NCI-H2171 (cell line): ENCODE results near the gene CSRNP3.
A peak's percentile ranks its signal among the peaks of the same experiment; 100 is the strongest.

Source experiments
- DNase-seq: peaks from one replicate; lab custom pipeline; 2025; lab: John Stamatoyannopoulos, UW

The CSRNP3 gene

DNA sequence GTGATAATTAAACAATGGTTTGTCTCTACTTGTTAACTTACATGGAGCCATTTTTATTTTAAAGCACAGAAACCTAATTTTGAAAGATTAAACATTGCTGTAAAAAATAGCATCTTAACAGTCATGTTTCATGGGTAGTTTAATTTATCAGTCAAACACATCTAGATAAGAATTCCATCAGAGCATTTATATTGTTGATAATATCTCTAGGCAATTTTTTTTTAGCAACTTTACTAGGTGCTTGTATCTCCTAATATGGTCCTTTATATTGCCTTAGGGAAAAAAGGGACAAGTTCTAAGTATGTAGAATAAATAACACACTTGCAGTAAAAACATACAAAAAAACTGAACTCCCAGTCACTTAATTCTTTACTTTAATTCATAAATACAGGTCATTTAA lies 863 bp downstream of the CSRNP3 start:
- no peak for DNase-seq

DNA sequence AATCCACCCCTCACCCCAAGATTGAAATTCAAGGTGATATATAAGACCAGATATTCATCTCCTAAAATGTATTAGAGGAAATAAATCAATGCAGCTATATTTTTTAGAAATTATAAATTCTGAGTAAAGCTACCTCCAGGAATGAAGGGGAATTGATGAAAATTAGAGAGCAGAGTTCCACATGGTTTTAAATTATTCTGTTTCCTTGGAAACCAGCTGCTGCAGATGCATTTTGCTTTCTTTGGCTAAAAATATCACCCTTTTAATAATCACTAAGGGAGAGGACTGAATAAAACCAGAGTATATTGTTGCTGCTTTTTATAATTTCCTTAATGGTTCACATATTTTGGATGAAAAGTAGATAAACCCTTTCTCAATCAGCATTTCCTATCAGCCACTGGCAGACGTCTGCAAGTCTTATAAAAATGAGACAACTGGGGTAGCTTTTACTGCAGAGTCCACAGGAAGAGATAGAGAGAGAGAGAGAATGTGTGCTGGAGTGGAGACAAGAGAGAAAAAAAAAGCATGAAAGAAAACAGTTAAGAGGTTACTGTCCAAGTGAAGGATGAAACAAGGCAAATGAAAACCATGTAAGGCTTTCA lies 2.0 kb downstream of the CSRNP3 start:
- DNase-seq, result no peak

DNA sequence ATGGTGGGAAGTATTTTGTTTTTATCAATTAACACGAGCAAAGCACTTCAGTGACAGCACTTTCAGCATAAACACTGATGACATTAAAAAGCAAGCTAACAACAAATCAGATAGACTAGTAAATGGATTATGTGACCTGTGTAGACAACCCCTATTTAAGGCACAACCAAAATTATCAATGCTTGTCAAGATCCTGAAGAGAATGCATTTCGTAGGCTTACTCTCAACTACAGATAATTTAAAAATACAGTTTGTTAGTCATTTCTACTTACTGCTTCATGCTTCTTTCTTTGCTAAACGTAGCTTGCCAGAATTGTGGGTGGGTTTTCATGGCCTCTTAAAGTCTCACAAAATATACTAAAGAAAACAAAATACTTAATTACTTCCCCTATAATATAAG lies 3.4 kb downstream of the CSRNP3 start:
- DNase-seq, result no peak

DNA sequence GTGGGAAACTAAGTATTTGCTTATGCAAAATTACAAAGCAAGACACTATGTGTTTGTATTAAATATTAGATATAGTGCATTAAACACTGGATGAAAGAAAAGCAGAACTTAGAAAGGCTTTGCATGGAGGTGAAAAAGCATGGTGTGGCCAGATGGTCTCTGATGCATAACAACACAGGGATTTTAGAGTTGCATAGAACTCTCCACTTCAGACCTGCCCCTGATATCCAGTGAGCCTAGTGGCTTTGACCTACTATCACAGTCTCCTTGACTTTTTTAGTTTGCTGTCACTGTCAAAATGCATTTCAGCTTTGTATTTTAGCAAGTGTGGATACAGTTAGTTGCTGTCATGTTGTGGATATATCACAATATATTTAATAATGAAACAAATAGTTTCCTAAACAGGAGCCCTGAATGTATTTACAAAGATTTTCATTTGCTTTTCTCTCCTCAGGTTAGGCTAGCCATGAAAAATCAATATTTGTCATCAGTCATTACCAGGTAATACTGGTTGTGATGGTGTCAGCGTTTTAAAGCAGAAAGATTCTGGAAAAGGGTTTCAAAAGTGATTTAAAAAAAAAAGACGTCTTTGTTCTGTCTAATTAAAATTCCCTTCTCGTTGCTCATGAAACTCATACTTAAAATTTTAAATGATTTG lies 5.2 kb downstream of the CSRNP3 start:
- DNase-seq, result no peak

DNA sequence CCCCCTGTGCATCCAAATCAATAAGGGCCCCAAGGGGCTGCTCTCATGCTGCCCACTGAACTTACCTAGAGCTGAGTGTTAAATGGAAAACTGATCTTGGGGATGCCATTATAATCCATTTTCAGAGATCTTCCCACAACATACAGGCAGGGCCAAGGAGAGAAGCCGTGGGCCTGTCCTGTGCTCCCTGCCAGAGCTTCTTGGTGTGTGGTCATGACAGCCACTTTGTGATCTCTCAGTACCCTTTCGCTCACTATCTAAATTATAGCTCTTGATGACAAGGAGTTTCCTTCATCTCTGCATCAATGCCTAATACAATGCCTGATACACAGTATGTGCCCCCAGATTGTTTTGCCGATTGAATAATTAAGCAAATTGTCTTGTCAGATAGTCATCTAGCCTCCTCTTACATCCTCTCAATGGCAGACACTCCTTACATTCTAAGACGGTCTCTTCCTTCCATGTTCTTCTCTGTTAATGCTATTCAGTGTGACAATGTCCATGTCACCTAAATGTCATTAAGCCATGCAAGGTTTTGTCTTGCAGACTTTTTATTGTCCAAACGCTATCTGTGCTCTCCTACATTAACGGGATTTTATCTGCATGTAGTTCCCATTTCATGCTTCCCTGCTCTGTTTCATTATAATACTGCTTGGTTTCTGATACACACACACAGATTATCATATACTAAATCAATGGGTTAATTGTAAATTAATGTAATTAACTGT lies 5.9 kb downstream of the CSRNP3 start:
- DNase-seq, result no peak

DNA sequence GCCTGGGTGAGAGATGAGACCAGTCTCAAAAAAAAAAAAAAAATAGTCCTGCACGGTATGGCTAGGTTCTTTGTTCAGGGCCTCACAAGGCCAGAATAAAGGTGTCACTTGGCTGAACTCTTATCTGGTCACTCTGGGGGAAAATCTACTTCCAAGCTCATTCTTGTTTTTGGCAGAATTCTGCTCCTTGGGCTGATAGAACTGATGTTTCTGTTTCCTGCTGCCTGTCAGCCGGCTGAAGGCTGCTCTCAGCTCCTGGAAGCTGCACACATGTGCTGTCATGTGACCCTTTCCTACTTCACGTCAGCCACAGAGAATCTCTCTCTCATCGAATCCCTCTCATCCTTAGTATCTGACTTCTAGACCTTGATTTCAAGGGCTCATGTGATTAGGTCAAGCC lies 10.4 kb downstream of the CSRNP3 start:
- no peak for DNase-seq

DNA sequence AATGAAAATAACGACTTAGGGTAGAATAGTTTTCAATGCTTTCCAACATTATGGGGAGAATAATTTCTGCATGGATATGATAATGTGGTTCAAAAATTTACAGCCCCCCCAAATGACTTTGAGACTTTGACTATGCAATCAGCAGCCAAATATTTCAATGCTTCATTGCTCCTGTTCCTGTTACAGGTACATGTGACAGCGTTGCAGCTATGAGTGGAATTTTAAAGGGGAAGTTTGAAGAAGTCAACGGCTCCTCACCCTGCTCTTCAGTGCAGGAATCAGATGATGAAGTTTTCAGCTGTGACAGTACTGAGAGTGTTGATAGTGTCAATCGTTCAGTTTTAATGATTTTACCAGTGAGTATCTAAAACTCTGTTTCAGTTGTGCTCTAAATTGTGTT lies 25.1 kb downstream of the CSRNP3 start:
- DNase-seq, result no peak

DNA sequence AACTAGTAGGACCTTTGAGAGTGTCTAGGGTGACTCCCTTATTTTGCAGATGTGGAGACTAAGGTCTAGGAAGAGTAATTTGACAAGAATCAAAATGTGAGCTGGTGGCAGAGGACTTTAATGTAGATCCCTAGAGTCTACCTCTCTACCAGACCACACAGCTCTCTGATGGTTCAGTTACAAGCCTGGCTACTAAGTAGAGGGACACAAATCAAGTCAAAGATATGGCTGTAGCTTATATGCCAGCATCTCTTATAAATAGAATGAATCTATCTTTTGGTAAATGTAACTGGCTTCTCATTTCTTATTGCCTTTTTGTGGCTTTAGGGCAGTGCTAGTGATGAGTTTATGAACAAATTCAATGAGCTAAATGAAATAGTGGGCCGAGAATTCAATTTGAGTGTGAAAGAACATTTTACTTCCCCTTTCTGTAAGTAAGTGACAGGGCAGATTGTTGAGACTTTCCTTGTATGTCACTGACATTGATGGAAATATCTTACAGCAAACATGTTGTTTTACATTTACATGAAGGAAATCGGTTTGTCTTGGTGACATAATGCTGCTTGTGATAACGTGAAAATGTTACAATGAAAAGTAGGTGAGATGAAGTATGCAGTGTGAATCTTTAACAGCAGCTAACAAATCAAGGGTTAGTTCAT lies 28.3 kb downstream of the CSRNP3 start:
- DNase-seq, result no peak

DNA sequence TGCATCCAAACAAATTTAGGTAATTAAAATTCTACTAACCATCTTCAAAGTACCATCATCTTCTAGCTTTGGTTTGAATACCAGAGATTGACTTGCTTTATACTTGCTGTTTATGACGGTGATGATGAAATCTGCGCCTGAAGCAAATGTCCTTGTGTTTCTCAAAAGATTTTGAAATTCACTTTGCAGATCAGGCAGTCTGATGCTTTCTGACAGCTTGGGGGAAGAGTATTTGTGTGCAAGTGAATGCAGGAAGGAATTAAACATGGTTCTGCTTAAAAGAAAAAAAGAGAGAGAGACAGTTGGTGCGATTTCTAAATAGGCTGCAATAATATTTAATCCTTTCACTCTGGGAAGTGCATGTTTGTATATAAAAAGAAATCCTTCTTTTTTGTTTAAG lies 29.6 kb downstream of the CSRNP3 start:
- no peak for DNase-seq

DNA sequence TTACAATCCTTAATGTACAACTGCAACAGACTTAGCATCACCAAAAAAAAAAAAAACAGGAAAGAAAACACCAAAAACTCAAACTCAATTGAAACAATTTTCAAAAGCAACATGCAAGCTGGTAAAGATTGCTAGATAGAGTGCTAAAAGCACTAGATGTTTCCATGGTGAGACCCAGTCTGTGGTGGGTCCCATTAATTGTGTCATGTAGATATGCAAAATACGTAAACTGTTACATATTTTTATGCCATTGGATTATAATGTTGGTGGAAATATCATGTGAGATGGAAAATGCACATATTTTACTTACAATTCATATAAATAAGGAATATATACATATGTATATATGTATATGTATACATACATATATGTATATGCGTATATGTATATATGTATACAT lies 30.5 kb downstream of the CSRNP3 start:
- no peak for DNase-seq

DNA sequence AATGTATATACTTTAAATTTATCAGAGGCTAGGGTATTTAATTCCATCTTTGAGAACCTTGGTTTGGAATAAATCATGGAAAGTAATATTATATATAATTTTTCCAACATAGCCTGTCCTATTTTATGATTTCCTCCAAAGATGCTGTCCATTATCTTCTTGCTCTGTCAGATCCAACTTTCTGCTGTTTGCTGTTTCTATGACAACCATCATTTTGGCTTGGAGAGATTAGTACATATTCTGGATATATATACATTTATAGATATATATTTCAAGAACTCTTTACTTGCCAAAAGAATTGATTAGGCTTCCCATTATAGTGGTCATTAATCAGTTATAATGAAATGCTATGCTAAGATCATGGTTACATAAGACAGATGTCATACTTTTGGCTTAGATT lies 31.3 kb downstream of the CSRNP3 start:
- no peak for DNase-seq

DNA sequence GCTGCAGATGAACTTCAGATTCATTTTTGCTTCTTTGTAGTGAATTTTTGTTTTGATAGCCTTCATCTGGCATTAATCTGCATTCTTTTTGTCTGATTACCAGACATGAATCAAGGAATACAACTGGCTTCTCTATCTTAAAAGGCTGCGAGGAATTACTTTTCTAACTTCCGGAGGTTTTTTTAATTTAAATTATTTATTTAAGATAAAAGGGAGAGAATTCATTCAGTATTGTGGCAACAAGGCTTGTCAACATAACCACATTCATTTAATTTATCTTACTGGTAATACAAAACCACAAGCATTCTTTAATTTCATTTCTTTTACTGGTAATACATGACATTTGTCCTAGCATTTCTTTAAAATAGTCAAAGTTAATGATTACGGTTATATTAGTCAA lies 36.0 kb downstream of the CSRNP3 start:
- DNase-seq, result no peak

DNA sequence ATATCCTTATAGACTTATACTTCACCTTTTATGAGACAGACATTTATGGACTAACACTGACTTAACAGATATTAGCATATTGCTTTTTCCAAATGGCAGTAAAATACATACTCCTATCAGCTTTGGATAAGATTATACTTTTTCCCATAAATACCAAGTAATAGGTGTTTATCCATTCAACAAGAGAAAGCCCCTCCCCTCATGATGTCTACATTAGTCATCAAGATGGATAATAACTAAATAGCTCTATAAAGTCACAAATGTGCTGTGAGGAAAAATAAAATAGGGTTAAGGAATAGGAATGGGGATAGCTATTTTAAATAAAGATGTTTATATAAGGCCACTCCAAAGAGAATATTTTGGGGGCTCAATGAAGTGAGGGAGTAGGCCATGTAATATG lies 39.4 kb downstream of the CSRNP3 start:
- no peak for DNase-seq

DNA sequence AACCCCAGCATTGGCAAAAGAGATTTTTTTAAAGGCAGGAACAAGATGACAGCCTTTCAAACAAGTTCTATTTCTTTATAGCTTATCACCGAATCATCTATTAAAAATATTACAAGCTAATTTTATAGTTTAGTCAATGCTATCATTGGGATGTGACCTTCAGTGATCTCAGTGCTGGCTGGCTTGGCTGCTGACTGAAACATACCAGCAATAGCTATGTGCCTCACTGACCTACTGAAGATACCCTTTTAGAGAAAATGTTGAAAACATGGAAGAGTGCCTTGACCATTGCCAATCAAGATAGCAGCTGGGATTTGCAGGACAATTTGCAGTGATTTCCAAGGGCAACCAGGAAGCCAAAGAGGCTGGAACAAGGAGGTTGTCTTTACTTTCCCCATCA lies 44.0 kb downstream of the CSRNP3 start:
- no peak for DNase-seq

DNA sequence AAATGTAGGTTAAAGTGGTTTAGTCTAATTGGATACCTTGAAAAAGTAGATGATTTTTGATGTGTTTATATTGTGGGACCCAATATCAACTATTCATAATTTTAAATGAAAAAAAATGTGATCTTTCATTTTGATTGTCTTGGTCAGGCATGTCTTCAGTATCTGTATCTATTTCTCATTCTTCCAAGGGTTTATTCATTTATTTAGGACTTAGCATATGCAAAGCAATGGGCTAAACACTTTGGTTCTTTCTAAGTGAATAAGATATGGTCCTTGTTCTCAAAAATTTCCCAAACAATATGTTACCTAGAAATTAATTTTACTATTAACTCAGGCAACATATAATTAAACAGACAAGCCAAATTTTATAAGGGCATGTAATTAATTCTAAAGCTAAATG lies 49.1 kb downstream of the CSRNP3 start:
- no peak for DNase-seq

DNA sequence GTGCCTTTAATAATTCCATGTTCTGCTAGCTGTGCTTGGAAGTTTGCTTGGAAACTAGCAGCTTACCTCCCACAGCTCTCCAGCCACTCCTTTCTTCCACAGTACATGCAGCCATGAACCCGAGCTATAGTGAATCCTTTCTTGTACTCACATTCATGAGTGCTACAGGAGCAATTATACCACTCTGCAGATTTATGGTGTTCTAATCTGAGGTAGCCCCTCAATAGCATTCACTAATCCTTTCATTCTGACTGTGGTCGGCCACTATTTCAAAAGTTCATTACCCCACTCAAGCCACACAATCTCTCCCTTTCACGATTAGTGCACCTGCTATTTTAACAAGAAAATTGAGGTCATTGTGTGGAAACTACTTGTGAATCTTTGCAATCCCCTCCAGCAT lies 53.2 kb downstream of the CSRNP3 start:
- DNase-seq, result no peak

DNA sequence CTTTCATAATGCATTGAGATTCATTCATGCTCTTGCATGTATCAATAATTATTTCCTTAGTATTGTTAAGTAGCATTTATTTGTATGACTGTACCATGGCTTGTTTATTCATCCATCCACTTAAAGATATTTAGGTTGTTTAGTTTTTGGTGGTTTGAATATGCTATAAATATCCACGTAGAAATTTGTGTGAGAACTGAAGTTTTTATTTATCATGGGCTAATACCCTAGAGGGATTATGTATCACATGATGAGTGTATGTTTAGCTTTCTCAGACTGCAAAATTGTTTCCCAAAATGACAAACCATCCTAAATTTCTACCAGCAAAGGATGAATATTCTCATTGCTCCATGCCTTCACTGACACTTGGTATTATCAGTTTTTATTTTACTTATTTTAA lies 55.2 kb downstream of the CSRNP3 start:
- no peak for DNase-seq

DNA sequence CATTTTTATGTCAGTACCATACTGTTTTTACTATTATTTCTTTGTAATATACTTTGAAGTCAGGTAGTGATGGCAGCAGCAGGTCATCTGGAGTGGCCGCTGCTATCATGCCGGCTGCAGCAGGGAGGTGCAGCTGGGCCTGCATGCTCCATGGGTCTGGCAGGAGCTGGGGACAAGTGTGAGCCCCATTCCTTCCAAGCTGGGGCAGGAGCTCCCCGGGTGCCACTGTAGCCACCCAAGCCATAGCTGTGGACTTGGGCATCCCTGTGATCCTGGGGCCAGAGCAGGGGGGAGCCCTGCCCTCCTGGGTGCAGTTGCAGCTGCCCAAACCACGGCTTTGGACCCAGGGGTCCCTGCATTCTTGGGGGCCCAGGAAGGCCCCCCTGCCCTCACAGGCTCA lies 59.2 kb downstream of the CSRNP3 start:
- no peak for DNase-seq

DNA sequence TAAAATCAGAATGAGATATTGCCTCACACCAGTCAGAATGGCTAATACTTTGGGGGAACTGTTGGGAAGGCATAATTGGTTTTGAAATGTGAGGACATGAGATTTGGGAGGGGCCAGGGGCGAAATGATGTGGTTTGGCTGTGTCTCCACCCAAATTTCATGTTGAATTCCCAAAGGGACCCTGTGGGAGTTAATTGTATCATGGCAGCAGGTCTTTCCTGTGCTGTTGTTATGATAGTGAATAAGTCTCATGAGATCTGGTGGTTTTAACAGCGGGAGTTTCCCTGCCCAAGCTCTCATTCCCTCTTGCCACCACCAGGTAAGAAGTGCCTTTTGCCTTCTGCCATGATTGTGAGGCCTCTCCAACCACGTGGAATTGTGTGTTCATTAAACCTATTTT lies 59.6 kb downstream of the CSRNP3 start:
- DNase-seq, result peak; percentile 40

DNA sequence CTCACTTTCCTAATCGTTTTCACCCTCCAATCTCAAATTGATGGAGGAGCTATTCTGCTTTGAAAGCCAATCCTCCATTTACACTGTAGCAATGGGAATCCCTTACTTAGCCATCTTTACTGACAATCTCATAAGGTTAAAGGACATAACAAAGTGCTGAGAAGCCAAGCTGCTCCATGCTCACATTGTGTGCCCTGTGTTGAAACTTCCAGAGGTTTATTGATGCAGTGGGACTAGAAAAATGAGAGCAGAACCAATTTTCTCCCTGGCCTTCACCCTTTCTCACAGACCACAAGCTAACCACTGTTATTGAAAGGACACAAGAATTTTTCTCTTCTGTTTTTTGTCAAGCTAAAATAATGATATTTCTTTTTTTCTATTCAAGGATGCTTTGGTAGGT lies 63.8 kb downstream of the CSRNP3 start:
- no peak for DNase-seq

DNA sequence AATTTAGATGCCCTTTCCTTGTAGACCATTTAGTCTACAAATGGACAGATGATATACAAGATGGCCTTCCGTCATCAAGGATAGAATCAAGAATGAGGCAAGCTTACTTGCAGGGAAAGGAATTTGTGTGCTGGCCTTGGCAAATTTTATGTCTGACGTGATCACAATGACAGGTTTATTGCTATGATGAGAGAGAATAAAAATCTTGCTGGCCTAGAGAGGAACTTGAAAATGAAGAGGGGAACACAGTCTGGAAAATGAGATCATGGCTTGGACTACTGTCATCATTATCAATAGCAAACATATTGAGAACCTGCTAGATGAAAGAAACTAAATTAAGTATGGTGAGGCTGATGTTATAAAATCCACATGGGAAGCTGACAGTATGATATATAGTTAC lies 66.0 kb downstream of the CSRNP3 start:
- no peak for DNase-seq

DNA sequence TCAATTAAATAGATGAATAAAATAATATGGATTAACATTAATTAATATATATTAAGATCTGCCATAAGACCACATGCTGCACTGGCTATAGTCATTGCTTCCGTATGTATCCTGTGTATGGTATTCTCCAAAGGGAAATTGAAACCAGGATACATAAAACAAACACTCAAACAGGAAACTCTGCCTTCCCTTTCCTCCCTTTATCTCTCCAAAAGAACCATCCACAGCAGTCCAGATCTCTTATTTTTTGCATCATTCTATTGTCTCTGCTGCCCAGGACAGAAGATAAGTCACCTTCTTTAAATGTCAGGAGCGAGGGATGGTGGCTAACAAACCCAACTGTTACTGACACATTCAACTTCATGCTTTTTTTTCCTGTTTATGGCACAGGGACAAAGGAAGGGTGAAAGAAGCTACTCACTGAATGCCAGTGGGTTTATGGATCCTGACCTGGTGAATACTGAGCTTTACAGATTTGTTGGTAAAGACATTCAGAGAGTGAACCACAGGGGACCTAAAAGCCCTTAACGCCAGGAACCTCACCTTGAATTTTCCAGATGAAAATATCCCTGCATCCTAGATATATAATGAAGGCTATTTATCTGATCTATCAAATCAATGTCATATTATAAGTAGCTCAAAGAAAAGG lies 67.5 kb downstream of the CSRNP3 start:
- no peak for DNase-seq

DNA sequence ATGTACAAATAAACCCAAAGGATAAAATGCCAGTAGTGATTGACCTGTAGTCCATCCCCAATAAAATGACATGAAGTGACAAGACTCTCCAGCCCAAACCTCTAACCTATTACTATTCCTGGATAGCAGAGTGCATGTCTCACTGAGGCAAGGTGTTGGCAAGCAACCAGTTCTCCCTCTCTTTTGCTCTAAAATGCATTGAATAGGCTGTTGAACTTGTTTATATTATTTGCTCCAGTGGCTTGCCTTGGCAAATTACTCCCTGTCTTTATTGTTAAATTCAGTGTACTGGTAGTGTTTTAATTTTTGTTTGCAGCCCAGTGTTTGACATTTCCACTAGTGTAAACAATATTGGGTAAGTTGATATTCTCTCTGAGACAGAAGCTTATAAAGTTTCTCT lies 70.5 kb downstream of the CSRNP3 start:
- DNase-seq, result no peak
